PC-3 (cell line): Measurements from ENCODE around the gene KIAA0513. TPM values are rescaled to one million over a fixed set of nuclear protein-coding genes. Genes with fewer than 3 reads are reported as not detected.

ENCODE experiments used
- ATAC-seq: fragments of 200-7000 bp; cut with Tn5 transposase; 2 replicates; pipeline ENCODE4 v1.9.1; 2020; ENCODE audit warnings: mild to moderate bottlenecking, moderate library complexity
- BruUV-seq: library from RNA; stranded (reverse); fragments of 400-500 nt; replicated peaks from 2 replicates; lab custom pipeline; 2021; lab: Mats Ljungman, UMichigan
- CTCF ChIA-PET: fragments of 300-600 bp; sonication (Branson Sonifier 250); formaldehyde crosslinking; loops from one replicate; lab custom pipeline; 2022; ENCODE audit warnings: antibody characterized with exemption; lab: Charles Lee
- POLR2A ChIA-PET: fragments of 300-600 bp; sonication (Branson Sonifier 250); formaldehyde crosslinking; loops from one replicate; lab custom pipeline; 2022; ENCODE audit warnings: antibody characterized with exemption; ENCODE audit not compliant: unreplicated experiment; lab: Charles Lee
- DNase-seq: peaks from one replicate; pipeline ENCODE4 v3.0.0-alpha.2; 2015
- H2AFZ ChIP-seq: fragments of 300-600 bp; sonication (generic); 2 replicates; pipeline ENCODE4 v1.6.0; 2016; ENCODE audit warnings: antibody characterized with exemption, low read length
- H3F3A ChIP-seq: fragments of 300-600 bp; sonication (generic); one replicate; pipeline ENCODE4 v1.6.0; 2017; ENCODE audit warnings: antibody characterized with exemption, low read length, control low read depth, mild to moderate bottlenecking; ENCODE audit not compliant: unreplicated experiment
- H3K27ac ChIP-seq: fragments of 300-600 bp; sonication (generic); 2 replicates; pipeline ENCODE4 v1.5.1; 2016; ENCODE audit warnings: mild to moderate bottlenecking, low read length
- H3K27me3 ChIP-seq: fragments of 300-600 bp; sonication (generic); 2 replicates; pipeline ENCODE4 v1.6.1; 2016; ENCODE audit warnings: low read length, mixed read lengths
- H3K36me3 ChIP-seq: fragments of 300-600 bp; sonication (generic); 2 replicates; pipeline ENCODE4 v1.6.1; 2016; ENCODE audit warnings: low read depth, mixed run types, low read length, mixed read lengths
- H3K4me1 ChIP-seq: fragments of 300-600 bp; sonication (generic); 2 replicates; pipeline ENCODE4 v1.5.1; 2016; ENCODE audit warnings: low read length; ENCODE audit not compliant: insufficient read depth
- H3K4me2 ChIP-seq: fragments of 300-600 bp; sonication (generic); 2 replicates; pipeline ENCODE4 v1.6.0; 2016; ENCODE audit warnings: low read length
- H3K4me3 ChIP-seq: fragments of 300-600 bp; sonication (generic); 2 replicates; pipeline ENCODE4 v1.5.1; 2016; ENCODE audit warnings: mild to moderate bottlenecking, low read length, mixed read lengths
- H3K79me2 ChIP-seq: fragments of 300-600 bp; sonication (generic); 2 replicates; pipeline ENCODE4 v1.6.1; 2017; ENCODE audit warnings: low read length, mixed read lengths
- H3K9ac ChIP-seq: fragments of 300-600 bp; sonication (generic); 2 replicates; pipeline ENCODE4 v1.6.0; 2016; ENCODE audit warnings: mild to moderate bottlenecking, low read length
- H3K9me2 ChIP-seq: fragments of 300-600 bp; sonication (generic); replicated peaks from 2 replicates; pipeline ENCODE4 v1.6.1; 2016; ENCODE audit warnings: mixed run types, low read length, mixed read lengths
- H3K9me3 ChIP-seq: fragments of 300-600 bp; sonication (generic); 2 replicates; pipeline ENCODE4 v1.6.1; 2016; ENCODE audit warnings: low read length, mixed read lengths
- H4K20me1 ChIP-seq: fragments of 300-600 bp; sonication (generic); 2 replicates; pipeline ENCODE4 v1.6.1; 2016; ENCODE audit warnings: low read length, mixed read lengths
- CTCF ChIP-seq: fragments of 300-600 bp; sonication (generic); conservative IDR thresholded peaks from 2 replicates; pipeline ENCODE4 v1.5.1; 2017; ENCODE audit warnings: antibody characterized with exemption, low read depth, mild to moderate bottlenecking, low read length
- EZH2 ChIP-seq: fragments of 300-600 bp; sonication (generic); IDR thresholded peaks from one replicate; pipeline ENCODE4 v1.6.1; 2017; ENCODE audit warnings: antibody characterized with exemption, mild to moderate bottlenecking, low read length; ENCODE audit not compliant: unreplicated experiment
- EZH2phosphoT487 ChIP-seq: fragments of 300-600 bp; sonication (generic); IDR thresholded peaks from 2 replicates; pipeline ENCODE4 v1.6.1; 2018; ENCODE audit warnings: mild to moderate bottlenecking, antibody characterized with exemption, low read length, borderline replicate concordance
- intact Hi-C: fragments of 100-400 bp; cut with micrococcal nuclease; formaldehyde crosslinking; loops from 2 replicates; pipeline ENCODE4 v1.9.0; 2023
- total RNA-seq: library from RNA; depleted of rRNA; stranded (reverse); fragments of >200 nt; gene quantifications from 2 replicates; pipeline ENCODE4 v1.2.3, GENCODE V29; 2014

KIAA0513 gene
- total RNA-seq, 1 experiment from 2014 or later, result 7.8 TPM

- ChIA-PET POLR2A (no interaction called here), CTCF (no interaction called here)
- BruUV-seq, result no TSS peak
- Histone ChIP-seq H3F3A (no peaks in the 10 kb centered on the region), H2AFZ (no peak overlapping the region), H3K9me2 (no peaks in the 10 kb centered on the region), H3K27ac (no peak overlapping the region), H3K4me2 (no peak overlapping the region), H3K9ac (no peak overlapping the region), H4K20me1 (no peaks in the 10 kb centered on the region), H3K4me1 (peaks cover 4% of the 10 kb centered on the region; the same call in 1 of the 2 replicates), H3K4me3 (no peak overlapping the region), H3K36me3 (no peaks in the 10 kb centered on the region), H3K79me2 (no peaks in the 10 kb centered on the region), H3K9me3 (no peaks in the 10 kb centered on the region), H3K27me3 (no peaks in the 10 kb centered on the region)
- DNase-seq, result no peak
- TF ChIP-seq CTCF, result no peak
- TF ChIP-seq EZH2, result no peak
- no peak for TF ChIP-seq EZH2phosphoT487
- intact Hi-C loops, result no loop called here
- ATAC-seq, result no peak
These were observed 105.1 kb downstream of the KIAA0513 start for GRCh38 chr16:85132456-85133289.

GRCh38 chr16:85133290-85133599 lies 105.7 kb downstream of the KIAA0513 start:
- H3K9ac ChIP-seq, result no peak overlapping the region
- H3K4me1 ChIP-seq, result peaks cover 4% of the 10 kb centered on the region; the same call in 1 of the 2 replicates
- TF ChIP-seq EZH2, result no peak
- no peak for TF ChIP-seq CTCF
- no peak for TF ChIP-seq EZH2phosphoT487
- no peaks in the 10 kb centered on the region for H3K36me3 ChIP-seq
- H3F3A ChIP-seq, result no peaks in the 10 kb centered on the region
- no TSS peak for BruUV-seq
- no peaks in the 10 kb centered on the region for H3K9me2 ChIP-seq
- no peaks in the 10 kb centered on the region for H3K79me2 ChIP-seq
- no peak overlapping the region for H2AFZ ChIP-seq
- ChIA-PET POLR2A (no interaction called here), CTCF (no interaction called here)
- DNase-seq (no peak), ATAC-seq (no peak)
- intact Hi-C loops, result no loop called here
- no peaks in the 10 kb centered on the region for H4K20me1 ChIP-seq
- no peak overlapping the region for H3K27ac ChIP-seq
- H3K9me3 ChIP-seq, result no peaks in the 10 kb centered on the region
- H3K4me2 ChIP-seq, result no peak overlapping the region
- H3K27me3 ChIP-seq, result no peaks in the 10 kb centered on the region
- no peak overlapping the region for H3K4me3 ChIP-seq

GRCh38 chr16:85134076-85134788 lies 106.6 kb downstream of the KIAA0513 start:
- CTCF ChIA-PET, result no interaction called here
- no peak for ATAC-seq
- intact Hi-C loops, result no loop called here

More at GRCh38 chr16:85134076-85134788, 106.6 kb downstream of the KIAA0513 start:
- POLR2A ChIA-PET, result no interaction called here
- H3K9me3 ChIP-seq, result no peaks in the 10 kb centered on the region
- H3K9ac ChIP-seq, result no peak overlapping the region
- DNase-seq, result no peak
- H3F3A ChIP-seq, result no peaks in the 10 kb centered on the region
- H3K9me2 ChIP-seq, result no peaks in the 10 kb centered on the region
- peaks cover 4% of the 10 kb centered on the region; the same call in 1 of the 2 replicates for H3K4me1 ChIP-seq
- H3K4me3 ChIP-seq, result no peak overlapping the region
- H3K4me2 ChIP-seq, result no peak overlapping the region
- H3K79me2 ChIP-seq, result no peaks in the 10 kb centered on the region
- BruUV-seq, result no TSS peak
- H4K20me1 ChIP-seq, result no peaks in the 10 kb centered on the region
- no peaks in the 10 kb centered on the region for H3K36me3 ChIP-seq
- TF ChIP-seq CTCF, result no peak
- TF ChIP-seq EZH2, result no peak
- no peak for TF ChIP-seq EZH2phosphoT487
- H3K27ac ChIP-seq, result no peak overlapping the region
- H2AFZ ChIP-seq, result no peak overlapping the region
- H3K27me3 ChIP-seq, result no peaks in the 10 kb centered on the region
